HG03103 (cell line): ENCODE data around the gene GABRA4.
A peak's percentile ranks its signal among the peaks of the same experiment; 100 is the strongest.

Source experiments
- ATAC-seq: cut with Tn5 transposase; IDR thresholded peaks from one replicate; pipeline ENCODE4 v1.9.1; 2021; ENCODE audit warnings: low read depth; ENCODE audit not compliant: unreplicated experiment

Gene GABRA4

GRCh38 chr4:46993075-46994006 is at the start of gene GABRA4:
GABRA4 (minus strand) TSS chr4:46993581; CDS start chr4:46993424, 157 bp downstream.
- no peak for ATAC-seq

GRCh38 chr4:47040828-47041227 is 47.4 kb upstream of the GABRA4 start:
- ATAC-seq = no peak

- ATAC-seq = no peak
These were observed 44.9 kb upstream of the GABRA4 start for GRCh38 chr4:47038263-47038662.

GRCh38 chr4:47032405-47033106 is 39.2 kb upstream of the GABRA4 start:
- peak; percentile 89 for ATAC-seq

GRCh38 chr4:47031751-47032404 is 38.5 kb upstream of the GABRA4 start:
- ATAC-seq = no peak

GRCh38 chr4:47031011-47031678 is 37.8 kb upstream of the GABRA4 start, which contains the start of gene GABRB1:
GABRB1 (plus strand) TSS chr4:47031567.
- ATAC-seq = no peak

GRCh38 chr4:47017494-47017893 is 24.1 kb upstream of the GABRA4 start:
- ATAC-seq = no peak

- ATAC-seq = no peak
These were observed 23.7 kb upstream of the GABRA4 start for GRCh38 chr4:47017081-47017480.

- ATAC-seq = no peak
These were observed 20.0 kb upstream of the GABRA4 start for GRCh38 chr4:47013373-47013772.

- no peak for ATAC-seq
These were observed 19.3 kb upstream of the GABRA4 start for GRCh38 chr4:47012676-47013075.

GRCh38 chr4:47010912-47011446 is 17.6 kb upstream of the GABRA4 start:
- peak; percentile 93 for ATAC-seq

- no peak for ATAC-seq
These were observed 17.0 kb upstream of the GABRA4 start for GRCh38 chr4:47010347-47010911.

- no peak for ATAC-seq
These were observed 9.2 kb upstream of the GABRA4 start for GRCh38 chr4:47002580-47002979.

- no peak for ATAC-seq
These were observed 7.0 kb upstream of the GABRA4 start for GRCh38 chr4:47000406-47000805.

- ATAC-seq = no peak
These were observed 6.2 kb upstream of the GABRA4 start for GRCh38 chr4:46999566-46999965.

- ATAC-seq = no peak
These were observed 625 bp upstream of the GABRA4 start for GRCh38 chr4:46994007-46994405.

- ATAC-seq = no peak
These were observed 1.0 kb downstream of the GABRA4 start for GRCh38 chr4:46992338-46992737.

- ATAC-seq = no peak
These were observed 6.3 kb downstream of the GABRA4 start for GRCh38 chr4:46986922-46987638.

GRCh38 chr4:46984781-46985180 is 8.6 kb downstream of the GABRA4 start:
- no peak for ATAC-seq
